Embryonic facial prominence (tissue), 1 donor: Measurements from ENCODE around the gene PIP5KL1.

Source experiments
- DNase-seq: peaks from one replicate; pipeline ENCODE4 v3.0.0-alpha.2; 2016; ENCODE audit errors: extremely low spot score

Gene PIP5KL1

DNA sequence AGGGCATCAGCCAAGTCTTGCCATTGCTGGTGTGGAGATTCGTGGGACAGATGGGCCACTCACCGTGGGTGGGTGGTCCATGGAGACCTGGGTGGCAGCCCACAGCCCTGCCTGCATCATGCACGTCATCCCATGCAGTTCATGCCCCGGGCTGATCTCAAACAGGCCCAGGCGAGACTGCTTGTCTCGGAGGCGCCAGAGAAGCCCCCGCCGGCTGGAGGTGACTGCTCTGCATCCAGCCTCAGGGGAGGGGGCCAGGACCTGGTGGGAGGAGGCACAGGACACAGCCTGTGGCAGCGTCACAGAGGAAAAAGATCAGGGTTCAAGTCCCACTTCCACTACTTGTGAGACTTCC lies 975 bp downstream of the PIP5KL1 start:
- DNase-seq = no peak

- DNase-seq = no peak
Observed at GRCh38 chr9:127928676-127929624, 1.6 kb downstream of the PIP5KL1 start.

DNA sequence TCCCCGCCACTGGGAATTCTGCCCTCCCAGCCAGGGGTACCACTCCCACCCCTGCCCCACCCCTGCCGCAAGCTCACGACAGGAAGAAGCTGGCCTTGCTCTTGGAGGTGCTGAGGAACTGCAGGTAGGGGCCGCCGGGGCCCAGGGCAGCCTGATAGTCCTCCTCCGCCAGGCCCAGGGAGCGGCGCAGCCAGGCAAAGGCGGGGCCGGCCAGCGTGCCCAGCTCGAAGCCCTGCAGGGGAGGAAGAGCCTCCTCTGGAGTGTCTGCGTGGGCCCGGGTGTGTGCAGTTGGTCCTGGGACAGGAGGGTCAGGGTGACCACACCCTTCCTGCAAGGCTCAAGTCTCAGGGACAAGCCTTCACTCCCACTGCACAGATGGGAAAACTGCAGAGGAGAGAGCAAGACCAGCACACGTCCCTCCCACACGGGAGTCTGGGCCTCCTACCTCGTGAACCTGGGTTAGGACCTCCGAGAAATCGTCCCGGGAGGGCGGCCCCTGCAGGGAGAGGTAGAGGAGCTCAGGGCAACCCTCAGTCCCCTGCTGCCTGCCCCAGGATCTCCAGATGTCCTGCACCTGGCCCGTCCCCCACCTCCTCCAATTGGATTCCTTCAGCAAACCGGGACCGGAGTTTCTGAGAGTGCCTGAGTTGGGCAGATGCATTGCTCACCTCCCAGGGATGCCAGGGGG lies 2.4 kb downstream of the PIP5KL1 start:
- no peak for DNase-seq

DNA sequence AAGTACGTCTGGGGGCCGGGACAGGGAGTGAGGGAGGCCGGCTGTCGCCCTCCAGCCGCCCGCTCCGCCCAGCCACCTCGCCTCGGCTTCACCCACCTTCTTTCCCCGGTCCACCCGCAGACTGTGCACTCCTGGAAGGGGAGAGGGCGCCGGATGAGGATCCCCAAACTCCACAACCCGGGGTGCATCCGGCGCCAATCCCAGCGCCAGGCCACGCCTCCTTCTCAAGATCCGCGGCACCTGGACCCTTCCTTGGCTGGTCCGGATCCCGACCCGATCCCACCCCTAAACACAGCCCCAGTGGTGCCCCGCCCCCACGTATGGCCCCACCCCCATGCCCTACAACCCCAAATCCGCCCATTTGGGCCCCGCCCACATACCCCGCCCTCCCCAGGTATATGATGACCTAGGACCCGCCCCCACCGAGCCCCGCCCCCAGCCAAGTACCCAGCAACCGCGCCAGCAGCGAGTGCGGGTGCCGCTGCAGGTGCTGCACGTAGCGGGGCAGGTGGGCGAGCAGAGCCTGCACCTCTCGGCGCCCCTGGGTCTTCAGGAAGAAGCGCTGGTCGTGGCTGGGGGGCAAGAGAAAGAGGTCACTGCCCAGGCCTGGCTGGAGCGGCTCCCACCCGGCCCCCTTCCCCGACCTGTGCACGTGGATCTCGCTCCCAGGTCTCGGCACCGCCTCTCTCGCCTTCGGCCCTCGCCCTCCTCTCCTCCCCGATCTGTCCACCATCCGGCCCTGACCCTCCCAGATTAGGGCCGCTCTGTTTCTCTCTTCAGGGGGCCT lies 3.2 kb downstream of the PIP5KL1 start:
- DNase-seq = no peak

GRCh38 chr9:127926906-127927200 lies 3.7 kb downstream of the PIP5KL1 start:
- DNase-seq = no peak

GRCh38 chr9:127925959-127926905 lies 4.3 kb downstream of the PIP5KL1 start:
- no peak for DNase-seq

GRCh38 chr9:127924736-127925444 lies 5.7 kb downstream of the PIP5KL1 start:
- no peak for DNase-seq

DNA sequence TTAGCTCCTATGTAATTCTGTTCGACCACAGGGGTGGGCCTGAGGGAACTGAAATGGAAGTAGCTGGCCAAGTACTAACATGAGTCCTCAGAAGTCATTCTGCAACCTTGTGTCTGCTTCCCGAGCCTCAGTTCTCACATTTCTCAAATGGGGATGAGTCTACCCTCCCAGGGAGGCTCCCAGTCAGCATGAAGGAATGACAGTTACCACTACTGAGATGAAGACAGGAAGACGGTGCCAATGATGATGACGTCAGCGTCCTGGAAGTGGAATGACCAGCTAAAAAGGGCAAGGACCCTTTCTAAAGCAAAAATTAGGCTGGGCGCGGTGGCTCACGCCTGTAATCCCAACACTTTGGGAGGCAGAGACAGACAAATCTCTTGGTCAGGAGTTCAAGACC lies 6.8 kb downstream of the PIP5KL1 start:
- no peak for DNase-seq

DNA sequence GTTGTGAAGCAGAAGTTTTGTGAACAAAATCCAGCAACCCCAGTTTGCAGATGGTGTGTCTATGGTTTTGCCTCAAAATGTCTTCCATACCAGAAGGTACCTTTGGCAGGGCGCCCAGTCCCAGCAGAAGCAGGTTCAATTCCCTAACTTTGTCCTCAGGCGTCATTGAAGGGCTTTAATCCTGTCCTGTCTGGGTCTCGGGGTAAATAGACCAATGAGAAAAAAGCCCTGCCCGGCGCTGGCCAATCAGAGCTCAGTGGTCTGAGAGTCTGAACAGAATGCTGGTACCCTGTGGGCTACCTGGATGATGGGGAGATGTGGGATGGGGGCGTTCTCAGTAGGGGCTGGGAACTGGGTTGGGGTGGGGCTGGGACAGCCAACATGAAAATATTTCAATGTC lies 7.5 kb downstream of the PIP5KL1 start:
- no peak for DNase-seq

GRCh38 chr9:127921557-127922120 lies 8.9 kb downstream of the PIP5KL1 start:
- no peak for DNase-seq

- DNase-seq = no peak
Observed at GRCh38 chr9:127920794-127921193, 9.8 kb downstream of the PIP5KL1 start.

GRCh38 chr9:127919253-127919815 lies 11.2 kb downstream of the PIP5KL1 start:
- DNase-seq = no peak

DNA sequence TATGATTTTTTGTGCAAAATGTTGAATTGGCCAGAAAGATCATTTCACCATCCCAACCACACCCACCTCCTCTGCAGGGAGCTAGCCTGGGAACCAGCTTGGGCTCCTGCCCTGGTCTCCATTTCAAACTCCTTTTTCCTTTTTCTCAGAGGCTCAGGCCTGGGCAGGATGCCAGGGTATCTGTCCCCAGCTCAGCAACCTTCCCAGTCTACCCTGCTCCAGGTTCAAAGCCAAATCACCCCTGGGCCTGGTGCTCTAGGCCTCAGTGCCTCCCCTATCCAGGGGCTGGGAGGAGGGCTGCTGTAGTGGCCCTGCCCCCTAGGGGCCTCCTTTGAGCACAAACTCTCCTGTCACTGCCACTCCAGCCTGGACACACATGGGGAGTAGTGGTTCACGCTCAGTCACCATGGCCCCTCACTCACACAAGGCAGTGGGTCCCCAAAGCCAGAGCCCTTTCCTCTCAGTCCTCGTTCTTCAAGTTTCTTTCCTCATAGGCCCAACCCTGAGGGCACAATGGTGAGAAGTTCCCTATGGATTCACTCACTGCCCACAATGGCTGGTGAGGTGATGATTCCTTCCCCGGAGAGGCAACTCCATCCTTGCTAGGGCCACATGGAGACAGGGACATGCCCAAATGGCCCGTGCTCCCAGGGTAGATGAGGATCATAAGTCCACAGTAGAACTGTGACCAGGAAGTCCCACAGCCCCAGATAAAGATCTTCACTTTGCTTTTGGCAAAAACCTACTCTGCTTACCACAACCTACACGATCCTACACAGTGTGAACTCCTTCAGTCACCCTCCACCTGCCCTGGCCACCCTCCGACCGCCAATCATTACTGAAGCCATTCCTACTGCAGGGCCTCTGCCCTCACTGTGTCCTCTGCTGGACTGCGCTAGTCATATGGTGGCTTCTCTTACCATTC lies 12.1 kb downstream of the PIP5KL1 start:
- no peak for DNase-seq

DNA sequence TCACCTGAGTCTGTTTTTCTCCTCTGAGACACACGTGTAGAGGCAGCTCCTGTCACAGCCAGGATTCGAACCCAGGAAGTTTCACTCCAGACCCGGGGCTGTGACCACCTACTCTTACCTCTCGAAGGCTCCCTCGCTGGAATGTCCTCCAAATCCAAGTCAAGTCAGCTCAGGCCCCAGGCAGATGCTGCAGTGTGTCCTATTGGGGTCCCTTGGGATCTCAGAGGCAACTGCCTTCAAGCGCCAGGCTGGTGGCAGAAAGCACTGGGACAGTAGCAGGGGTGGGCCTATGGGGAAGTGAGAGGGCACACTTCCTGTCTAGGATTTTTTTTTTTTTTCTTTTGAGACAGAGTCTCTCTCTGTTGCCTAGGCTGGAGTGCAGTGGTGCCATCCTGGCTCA lies 13.0 kb downstream of the PIP5KL1 start:
- DNase-seq = no peak

- peak; percentile 62 for DNase-seq
Observed at GRCh38 chr9:127916720-127917581, 13.6 kb downstream of the PIP5KL1 start, which contains the start of gene ST6GALNAC4. Gene ST6GALNAC4 (minus strand): TSS chr9:127917041. CDS start chr9:127916419, 622 bp downstream.

- DNase-seq = no peak
Observed at GRCh38 chr9:127915801-127916719, 14.5 kb downstream of the PIP5KL1 start.

DNA sequence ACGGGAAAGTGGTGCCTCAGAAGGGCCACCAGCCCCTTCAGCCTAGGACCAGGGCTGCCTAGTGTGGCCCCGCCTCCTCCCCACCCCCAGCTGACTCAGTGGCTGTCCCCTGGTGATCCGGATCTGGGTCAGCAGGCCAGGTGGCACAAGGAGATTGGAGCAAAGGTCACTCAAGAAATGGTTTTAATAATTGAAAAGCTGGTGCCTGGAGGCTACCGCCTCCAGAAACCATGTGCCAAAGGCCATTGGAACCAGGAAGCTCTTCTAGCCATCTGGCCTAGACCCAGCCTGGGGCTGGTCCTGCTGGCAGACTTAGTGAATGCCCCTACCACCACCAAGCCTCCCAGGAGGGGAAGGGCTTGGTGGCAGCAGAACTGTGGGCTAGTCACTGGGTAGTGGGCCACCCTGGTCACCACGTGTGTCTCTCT lies 15.2 kb downstream of the PIP5KL1 start:
- no peak for DNase-seq
